K562 (cell line): ENCODE results near the gene B3GALT6. TPM values are rescaled to one million over a fixed set of nuclear protein-coding genes. Genes with fewer than 3 reads are reported as not detected.

Experiments used
- ADNP ChIP-seq: fragments of 200-800 bp; sonication (Bioruptor generic); IDR thresholded peaks from 2 replicates; pipeline ENCODE4 v1.6.1; 2016; ENCODE audit warnings: missing genetic modification characterization, missing compliant biosample characterization
- BACH1 ChIP-seq: fragments of 200-800 bp; sonication (Bioruptor generic); IDR thresholded peaks from 2 replicates; pipeline ENCODE4 v1.6.1; 2016; ENCODE audit warnings: missing genetic modification characterization, missing compliant biosample characterization
- CCNT2 ChIP-seq: IDR thresholded peaks from 2 replicates; pipeline ENCODE4 v1.6.1; 2011; ENCODE audit warnings: borderline replicate concordance, low read depth, mild to moderate bottlenecking, moderate library complexity, mixed read lengths, low read length; ENCODE audit not compliant: insufficient read length; ENCODE audit errors: extremely low read depth
- CTBP1 ChIP-seq: fragments of 450-650 bp; IDR thresholded peaks from 2 replicates; pipeline ENCODE4 v1.6.1; 2016; ENCODE audit warnings: borderline replicate concordance
- CXXC5 ChIP-seq: fragments of 250-450 bp; sonication (Bioruptor Pico); IDR thresholded peaks from 2 replicates; pipeline ENCODE4 v1.8.0; 2022; ENCODE audit warnings: inconsistent platforms, mild to moderate bottlenecking, moderate library complexity
- FOXP1 ChIP-seq: sonication (generic); formaldehyde crosslinking; IDR thresholded peaks from 2 replicates; pipeline ENCODE4 v1.8.0; 2022; ENCODE audit warnings: mild to moderate bottlenecking, missing genetic modification reagents
- GABPB2 ChIP-seq: fragments of 250-450 bp; sonication (Bioruptor Pico); conservative IDR thresholded peaks from 2 replicates; pipeline ENCODE4 v1.5.1; 2021; ENCODE audit warnings: mild to moderate bottlenecking
- HNRNPUL1 ChIP-seq: fragments of 200-400 bp; formaldehyde crosslinking; IDR thresholded peaks from 2 replicates; pipeline ENCODE4 v1.6.1; 2017; ENCODE audit warnings: low read length
- MCM2 ChIP-seq: fragments of 450-650 bp; IDR thresholded peaks from 2 replicates; pipeline ENCODE4 v1.6.1; 2017; ENCODE audit warnings: low read depth, mild to moderate bottlenecking
- OTX1 ChIP-seq: fragments of 450-650 bp; formaldehyde crosslinking; IDR thresholded peaks from 2 replicates; pipeline ENCODE4 v1.4.0; 2022; ENCODE audit warnings: mild to moderate bottlenecking
- POLR3G ChIP-seq: IDR thresholded peaks from 2 replicates; pipeline ENCODE4 v1.6.1; 2011; ENCODE audit not compliant: insufficient read length, insufficient replicate concordance; ENCODE audit errors: extremely low read depth
- RNF2 ChIP-seq: sonication (generic); IDR thresholded peaks from 2 replicates; pipeline ENCODE4 v1.6.1; 2016
- SPI1 ChIP-seq: IDR thresholded peaks from 2 replicates; pipeline ENCODE4 v1.6.1; 2011; ENCODE audit warnings: low read depth, low read length, control low read depth, borderline replicate concordance
- TCF7L2 ChIP-seq: fragments of 150-350 bp; IDR thresholded peaks from 2 replicates; pipeline ENCODE4 v1.6.1; 2016; ENCODE audit warnings: low read depth, mild to moderate bottlenecking, low read length, moderate library complexity
- TFE3 ChIP-seq: fragments of 450-650 bp; formaldehyde crosslinking; IDR thresholded peaks from 2 replicates; pipeline ENCODE4 v1.4.0; 2020; ENCODE audit warnings: mild to moderate bottlenecking, mixed read lengths
- ZEB2 ChIP-seq: fragments of 450-650 bp; IDR thresholded peaks from 2 replicates; pipeline ENCODE4 v1.6.1; 2016
- ZNF133 ChIP-seq: fragments of 250-450 bp; sonication (Bioruptor Pico); IDR thresholded peaks from 2 replicates; pipeline ENCODE4 v1.4.0; 2020; ENCODE audit warnings: mild to moderate bottlenecking
- ZNF197 ChIP-seq: fragments of 200-800 bp; sonication (Bioruptor generic); IDR thresholded peaks from 2 replicates; pipeline ENCODE4 v1.6.1; 2016; ENCODE audit warnings: low read depth, missing genetic modification characterization, missing compliant biosample characterization
- ZNF212 ChIP-seq: fragments of 450-650 bp; formaldehyde crosslinking; IDR thresholded peaks from 2 replicates; pipeline ENCODE4 v1.4.0; 2020; ENCODE audit warnings: mild to moderate bottlenecking
- ZNF3 ChIP-seq: fragments of 250-450 bp; sonication (Bioruptor Pico); IDR thresholded peaks from 2 replicates; pipeline ENCODE4 v1.5.0; 2021; ENCODE audit warnings: mild to moderate bottlenecking, moderate library complexity
- ZNF41 ChIP-seq: fragments of 250-450 bp; sonication (Bioruptor Pico); conservative IDR thresholded peaks from 2 replicates; pipeline ENCODE4 v1.4.0; 2020; ENCODE audit warnings: mild to moderate bottlenecking
- ZNF561 ChIP-seq: fragments of 450-650 bp; formaldehyde crosslinking; conservative IDR thresholded peaks from 2 replicates; pipeline ENCODE4 v1.4.0; 2020; ENCODE audit warnings: mild to moderate bottlenecking, moderate library complexity
- ZNF717 ChIP-seq: fragments of 250-450 bp; sonication (Bioruptor Pico); IDR thresholded peaks from 2 replicates; pipeline ENCODE4 v1.5.0; 2021
- polyA plus RNA-seq, 8 experiments: library from polyadenylated mRNA; depleted of rRNA in 4 of 8; stranded (reverse) in 5 of 8; unstranded in 3 of 8; fragments of >200 nt; fragmentation: Nextera tagmentation in 2 of 8; fragmentation: Illumina TruSeq in 1 of 8; extraction: Ambion mirVana in 2 of 8; extraction: Trizol in 1 of 8; gene quantifications; 2 replicates each; pipeline versions ENCODE4 v1.2.1 to v1.2.3, GENCODE V29; 2011 to 2014; ENCODE audit warnings: inconsistent platforms in 1 of 8, missing spikeins in 1 of 8
- total RNA-seq, 7 experiments: library from RNA; depleted of rRNA in 6 of 7; stranded (reverse); fragments of >200 nt in 6 of 7; fragmentation: Illumina TruSeq in 2 of 7; extraction: Trizol in 2 of 7; gene quantifications; 2 replicates each; pipeline versions ENCODE4 v1.2.1 to v1.2.3, GENCODE V29; 2011 to 2021; ENCODE audit warnings: low replicate concordance in 1 of 7
- TF ChIP-seq, protein P1 (sequence below): fragments of 250-450 bp; sonication (Bioruptor Pico); IDR thresholded peaks from 2 replicates; pipeline ENCODE4 v1.4.0; 2020; ENCODE audit warnings: mild to moderate bottlenecking, moderate library complexity
- TF ChIP-seq, protein P2 (sequence below): fragments of 250-450 bp; sonication (Bioruptor Pico); IDR thresholded peaks from 2 replicates; pipeline ENCODE4 v1.8.0; 2021; ENCODE audit warnings: borderline replicate concordance, mild to moderate bottlenecking, moderate library complexity; ENCODE audit not compliant: poor library complexity, severe bottlenecking

Gene B3GALT6
- total and polyA plus RNA-seq, 9 of the 15 experiments (the other 6 are each of a cell fraction or from before 2014, with no cell fraction given), result 0.68 to 29.8 (median 9.9) TPM

GRCh38 chr1:1185101-1185765 lies 46.8 kb upstream of the B3GALT6 start (continued):
- TF ChIP-seq BACH1 (tag) (no peak), POLR3G (no peak), CTBP1 (peak; percentile 42), ZEB2 (no peak), ZNF212 (no peak), ADNP (tag) (no peak), ZNF197 (no peak), ZNF133 (CRISPR knock-in tag) (no peak), ZNF3 (CRISPR knock-in tag) (no peak), CCNT2 (peak; percentile 33), OTX1 (no peak), TFE3 (no peak), HNRNPUL1 (no peak), TCF7L2 (no peak), MCM2 (no peak), ZNF41 (CRISPR knock-in tag) (no peak), CXXC5 (CRISPR knock-in tag) (peak; percentile 59; the same call in 1 of the 2 replicates), ZNF717 (CRISPR knock-in tag) (no peak), ZNF561 (CRISPR knock-in tag) (no peak), SPI1 (no peak), FOXP1 (no peak), GABPB2 (CRISPR knock-in tag) (no peak), RNF2 (no peak)
- TF ChIP-seq, protein P1, sequence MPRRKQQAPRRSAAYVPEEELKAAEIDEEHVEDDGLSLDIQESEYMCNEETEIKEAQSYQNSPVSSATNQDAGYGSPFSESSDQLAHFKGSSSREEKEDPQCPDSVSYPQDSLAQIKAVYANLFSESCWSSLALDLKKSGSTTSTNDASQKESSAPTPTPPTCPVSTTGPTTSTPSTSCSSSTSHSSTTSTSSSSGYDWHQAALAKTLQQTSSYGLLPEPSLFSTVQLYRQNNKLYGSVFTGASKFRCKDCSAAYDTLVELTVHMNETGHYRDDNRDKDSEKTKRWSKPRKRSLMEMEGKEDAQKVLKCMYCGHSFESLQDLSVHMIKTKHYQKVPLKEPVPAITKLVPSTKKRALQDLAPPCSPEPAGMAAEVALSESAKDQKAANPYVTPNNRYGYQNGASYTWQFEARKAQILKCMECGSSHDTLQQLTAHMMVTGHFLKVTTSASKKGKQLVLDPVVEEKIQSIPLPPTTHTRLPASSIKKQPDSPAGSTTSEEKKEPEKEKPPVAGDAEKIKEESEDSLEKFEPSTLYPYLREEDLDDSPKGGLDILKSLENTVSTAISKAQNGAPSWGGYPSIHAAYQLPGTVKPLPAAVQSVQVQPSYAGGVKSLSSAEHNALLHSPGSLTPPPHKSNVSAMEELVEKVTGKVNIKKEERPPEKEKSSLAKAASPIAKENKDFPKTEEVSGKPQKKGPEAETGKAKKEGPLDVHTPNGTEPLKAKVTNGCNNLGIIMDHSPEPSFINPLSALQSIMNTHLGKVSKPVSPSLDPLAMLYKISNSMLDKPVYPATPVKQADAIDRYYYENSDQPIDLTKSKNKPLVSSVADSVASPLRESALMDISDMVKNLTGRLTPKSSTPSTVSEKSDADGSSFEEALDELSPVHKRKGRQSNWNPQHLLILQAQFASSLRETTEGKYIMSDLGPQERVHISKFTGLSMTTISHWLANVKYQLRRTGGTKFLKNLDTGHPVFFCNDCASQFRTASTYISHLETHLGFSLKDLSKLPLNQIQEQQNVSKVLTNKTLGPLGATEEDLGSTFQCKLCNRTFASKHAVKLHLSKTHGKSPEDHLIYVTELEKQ (CRISPR knock-in tag), result no peak
- TF ChIP-seq, protein P2, sequence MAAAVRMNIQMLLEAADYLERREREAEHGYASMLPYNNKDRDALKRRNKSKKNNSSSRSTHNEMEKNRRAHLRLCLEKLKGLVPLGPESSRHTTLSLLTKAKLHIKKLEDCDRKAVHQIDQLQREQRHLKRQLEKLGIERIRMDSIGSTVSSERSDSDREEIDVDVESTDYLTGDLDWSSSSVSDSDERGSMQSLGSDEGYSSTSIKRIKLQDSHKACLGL (CRISPR knock-in tag), result no peak
